ENCODE data around the gene KCNAB3. TPM values are rescaled to one million over a fixed set of nuclear protein-coding genes. Genes with fewer than 3 reads are reported as not detected.

Gene KCNAB3
- total RNA-seq, 1 experiment from 2014 or later: 0.21 TPM

- DNase-seq (ENCODE audit: low read depth, low spot score): peak; percentile 47
- in situ Hi-C loops (cut with HindIII; ENCODE audit: low pct_unique_long_range_greater_than_20kb, low sequenced_read_pairs): no loop called here
Observed at GRCh38 chr17:7886227-7887037, 43.2 kb downstream of the KCNAB3 start.

GRCh38 chr17:7885367-7886226 lies 44.1 kb downstream of the KCNAB3 start:
- in situ Hi-C loops (cut with HindIII; ENCODE audit: low pct_unique_long_range_greater_than_20kb, low sequenced_read_pairs): no loop called here
- DNase-seq (ENCODE audit: low read depth, low spot score): peak; percentile 34

- DNase-seq (ENCODE audit: low read depth, low spot score): no peak
- in situ Hi-C loops (cut with HindIII; ENCODE audit: low pct_unique_long_range_greater_than_20kb, low sequenced_read_pairs): no loop called here
Observed at GRCh38 chr17:7884581-7885366, 44.9 kb downstream of the KCNAB3 start.

- DNase-seq (ENCODE audit: low read depth, low spot score): peak; percentile 27
- in situ Hi-C loops (cut with HindIII; ENCODE audit: low pct_unique_long_range_greater_than_20kb, low sequenced_read_pairs): no loop called here
Observed at GRCh38 chr17:7883781-7884386, 45.8 kb downstream of the KCNAB3 start.

- in situ Hi-C loops (cut with HindIII; ENCODE audit: low pct_unique_long_range_greater_than_20kb, low sequenced_read_pairs): no loop called here
- DNase-seq (ENCODE audit: low read depth, low spot score): no peak
Observed at GRCh38 chr17:7882629-7883028, 47.0 kb downstream of the KCNAB3 start.

GRCh38 chr17:7882068-7882467 lies 47.6 kb downstream of the KCNAB3 start:
- no peak for DNase-seq (ENCODE audit: low read depth, low spot score)
- in situ Hi-C loops (cut with HindIII; ENCODE audit: low pct_unique_long_range_greater_than_20kb, low sequenced_read_pairs): no loop called here

GRCh38 chr17:7881276-7882054 lies 48.2 kb downstream of the KCNAB3 start:
- DNase-seq (ENCODE audit: low read depth, low spot score): no peak
- in situ Hi-C loops (cut with HindIII; ENCODE audit: low pct_unique_long_range_greater_than_20kb, low sequenced_read_pairs): no loop called here

GRCh38 chr17:7880076-7880868 lies 49.4 kb downstream of the KCNAB3 start:
- no peak for DNase-seq (ENCODE audit: low read depth, low spot score)
- in situ Hi-C loops (cut with HindIII; ENCODE audit: low pct_unique_long_range_greater_than_20kb, low sequenced_read_pairs): no loop called here

GRCh38 chr17:7878234-7878633 lies 51.4 kb downstream of the KCNAB3 start:
- DNase-seq (ENCODE audit: low read depth, low spot score): no peak
- in situ Hi-C loops (cut with HindIII; ENCODE audit: low pct_unique_long_range_greater_than_20kb, low sequenced_read_pairs): no loop called here

GRCh38 chr17:7875804-7876370 lies 53.8 kb downstream of the KCNAB3 start:
- in situ Hi-C loops (cut with HindIII; ENCODE audit: low pct_unique_long_range_greater_than_20kb, low sequenced_read_pairs): no loop called here
- DNase-seq (ENCODE audit: low read depth, low spot score): no peak

- DNase-seq (ENCODE audit: low read depth, low spot score): no peak
- in situ Hi-C loops (cut with HindIII; ENCODE audit: low pct_unique_long_range_greater_than_20kb, low sequenced_read_pairs): no loop called here
Observed at GRCh38 chr17:7873051-7873450, 56.6 kb downstream of the KCNAB3 start.

Small RNAs within 50 kb of the gene (small RNA-seq; reads per million reads assigned to genes)
- gene SCARNA21: 24.9 to 66.2 reads per million in 2 experiments

Other genes starting within 250 kb of the KCNAB3 start
- gene TP53, start 242.4 kb downstream of the KCNAB3 start, total RNA-seq (2014; rRNA removed; shearing (Covaris generic)): 14.1 and 15.4 TPM in 2 replicates
- gene WRAP53, start 241.4 kb downstream of the KCNAB3 start, total RNA-seq (2014; rRNA removed; shearing (Covaris generic)): 13.4 and 16.4 TPM in 2 replicates
- gene EFNB3, start 224.7 kb downstream of the KCNAB3 start, total RNA-seq (2014; rRNA removed; shearing (Covaris generic)): 2.8 and 3.7 TPM in 2 replicates
- 0.03 TPM in 1 of 2 replicates, not detected in the other for gene DNAH2, start 212.1 kb downstream of the KCNAB3 start, total RNA-seq (2014; rRNA removed; shearing (Covaris generic))
- 1.6 and 2.4 TPM in 2 replicates for gene KDM6B, start 95.6 kb downstream of the KCNAB3 start, total RNA-seq (2014; rRNA removed; shearing (Covaris generic))
- 0.18 and 0.80 TPM in 2 replicates for gene TMEM88, start 74.8 kb downstream of the KCNAB3 start, total RNA-seq (2014; rRNA removed; shearing (Covaris generic))
- 74.5 and 83.3 TPM in 2 replicates for gene NAA38, start 72.3 kb downstream of the KCNAB3 start, total RNA-seq (2014; rRNA removed; shearing (Covaris generic))
- 7.2 and 7.5 TPM in 2 replicates for gene CYB5D1, start 71.9 kb downstream of the KCNAB3 start, total RNA-seq (2014; rRNA removed; shearing (Covaris generic))
- 68.4 and 74.0 TPM in 2 replicates for gene CHD3, start 41.1 kb downstream of the KCNAB3 start, total RNA-seq (2014; rRNA removed; shearing (Covaris generic))
- gene RNF227, start 13.6 kb downstream of the KCNAB3 start, total RNA-seq (2014; rRNA removed; shearing (Covaris generic)): 4.3 and 5.7 TPM in 2 replicates
- gene TRAPPC1, start 2.1 kb upstream of the KCNAB3 start, total RNA-seq (2014; rRNA removed; shearing (Covaris generic)): 22.1 and 27.3 TPM in 2 replicates
- 11.9 and 17.3 TPM in 2 replicates for gene CNTROB, start 2.4 kb upstream of the KCNAB3 start, total RNA-seq (2014; rRNA removed; shearing (Covaris generic))
- gene GUCY2D, start 72.8 kb upstream of the KCNAB3 start, total RNA-seq (2014; rRNA removed; shearing (Covaris generic)): not detected in 2 replicates
- gene ALOX15B, start 109.2 kb upstream of the KCNAB3 start, total RNA-seq (2014; rRNA removed; shearing (Covaris generic)): 0.16 and 0.26 TPM in 2 replicates
- gene ALOX12B, start 157.9 kb upstream of the KCNAB3 start, total RNA-seq (2014; rRNA removed; shearing (Covaris generic)): 0.21 TPM in 1 of 2 replicates, not detected in the other
- gene ALOXE3, start 188.7 kb upstream of the KCNAB3 start, total RNA-seq (2014; rRNA removed; shearing (Covaris generic)): not detected in 2 replicates
- not detected in 2 replicates for gene HES7, start 194.2 kb upstream of the KCNAB3 start, total RNA-seq (2014; rRNA removed; shearing (Covaris generic))
- gene PER1, start 222.5 kb upstream of the KCNAB3 start, total RNA-seq (2014; rRNA removed; shearing (Covaris generic)): 7.7 and 9.7 TPM in 2 replicates
- gene VAMP2, start 233.1 kb upstream of the KCNAB3 start, total RNA-seq (2014; rRNA removed; shearing (Covaris generic)): 3.2 TPM in 2 replicates
- gene TMEM107, start 246.5 kb upstream of the KCNAB3 start, total RNA-seq (2014; rRNA removed; shearing (Covaris generic)): 17.0 and 19.1 TPM in 2 replicates

Data from SK-MEL-5 (cell line).